Stomach (tissue), 4 donors: ENCODE measurements around the gene TCN2.
"Not testable (repeated sequence)": the region's sequence is repeated elsewhere in the genome, so short reads cannot be mapped to it uniquely, and the experiment has no call there.

ENCODE experiments used
- EP300 ChIP-seq: sonication (generic); formaldehyde crosslinking; IDR thresholded peaks from one replicate; pipeline ENCODE4 v1.6.1; 2017; ENCODE audit warnings: antibody characterized with exemption
- POLR2A ChIP-seq, 4 donors: fragments of 450-650 bp; IDR thresholded peaks; one replicate each; pipeline ENCODE4 v1.6.1; 2016; ENCODE audit warnings: antibody characterized with exemption in 4 of 4, control low read depth in 2 of 4, mild to moderate bottlenecking in 1 of 4, moderate library complexity in 1 of 4
- POLR2AphosphoS5 ChIP-seq, 3 donors: sonication (generic); formaldehyde crosslinking; IDR thresholded peaks; one replicate each; pipeline ENCODE4 v1.6.1; 2016; ENCODE audit warnings: antibody characterized with exemption in 3 of 3
- TF ChIP-seq, protein P1 (sequence below), 7 experiments: fragments of 450-650 bp in 4 of 7; fragments of 200-600 bp in 3 of 7; sonication (generic) in 3 of 7; IDR thresholded peaks; one replicate each; pipeline ENCODE4 v1.5.1; 2016 to 2019; ENCODE audit warnings: antibody characterized with exemption in 7 of 7, control low read depth in 2 of 7, mild to moderate bottlenecking in 1 of 7

GRCh38 chr22:30592360-30592713, 14.6 kb upstream of the TCN2 start:
- TF ChIP-seq, protein P1, sequence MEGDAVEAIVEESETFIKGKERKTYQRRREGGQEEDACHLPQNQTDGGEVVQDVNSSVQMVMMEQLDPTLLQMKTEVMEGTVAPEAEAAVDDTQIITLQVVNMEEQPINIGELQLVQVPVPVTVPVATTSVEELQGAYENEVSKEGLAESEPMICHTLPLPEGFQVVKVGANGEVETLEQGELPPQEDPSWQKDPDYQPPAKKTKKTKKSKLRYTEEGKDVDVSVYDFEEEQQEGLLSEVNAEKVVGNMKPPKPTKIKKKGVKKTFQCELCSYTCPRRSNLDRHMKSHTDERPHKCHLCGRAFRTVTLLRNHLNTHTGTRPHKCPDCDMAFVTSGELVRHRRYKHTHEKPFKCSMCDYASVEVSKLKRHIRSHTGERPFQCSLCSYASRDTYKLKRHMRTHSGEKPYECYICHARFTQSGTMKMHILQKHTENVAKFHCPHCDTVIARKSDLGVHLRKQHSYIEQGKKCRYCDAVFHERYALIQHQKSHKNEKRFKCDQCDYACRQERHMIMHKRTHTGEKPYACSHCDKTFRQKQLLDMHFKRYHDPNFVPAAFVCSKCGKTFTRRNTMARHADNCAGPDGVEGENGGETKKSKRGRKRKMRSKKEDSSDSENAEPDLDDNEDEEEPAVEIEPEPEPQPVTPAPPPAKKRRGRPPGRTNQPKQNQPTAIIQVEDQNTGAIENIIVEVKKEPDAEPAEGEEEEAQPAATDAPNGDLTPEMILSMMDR (IDR thresholded peaks at IDR 0.05): not testable (repeated sequence)
- TF ChIP-seq POLR2AphosphoS5 (IDR thresholded peaks at IDR 0.05); EP300; POLR2A (IDR thresholded peaks at IDR 0.05): not testable (repeated sequence)
